HFFc6 (cell line): ENCODE data around the gene MYPN. TPM values are rescaled to one million over a fixed set of nuclear protein-coding genes. Genes with fewer than 3 reads are reported as not detected.
A peak's percentile ranks its signal among the peaks of the same experiment; 100 is the strongest.
"Not testable (repeated sequence)": the region's sequence is repeated elsewhere in the genome, so short reads cannot be mapped to it uniquely, and the experiment has no call there.

Source experiments
- DNase-seq: peaks from one replicate; pipeline ENCODE4 v3.0.0-alpha.2; 2018
- H3K27ac Mint-ChIP-seq: 2 replicates; pipeline ENCODE4 v1.8.0; 2020; ENCODE audit warnings: mild to moderate bottlenecking, mixed read lengths
- H3K27me3 Mint-ChIP-seq: 2 replicates; pipeline ENCODE4 v1.8.0; 2021; ENCODE audit warnings: mild to moderate bottlenecking, moderate library complexity, mixed read lengths; ENCODE audit not compliant: insufficient read depth
- H3K36me3 Mint-ChIP-seq: 2 replicates; pipeline ENCODE4 v1.8.0; 2021; ENCODE audit warnings: low read depth, mixed read lengths
- H3K4me1 Mint-ChIP-seq: 2 replicates; pipeline ENCODE4 v1.8.0; 2020; ENCODE audit warnings: low read depth, mixed read lengths
- H3K4me3 Mint-ChIP-seq: 2 replicates; pipeline ENCODE4 v1.8.0; 2020; ENCODE audit warnings: mild to moderate bottlenecking, moderate library complexity, mixed read lengths
- H3K9me3 Mint-ChIP-seq: 2 replicates; pipeline ENCODE4 v1.8.0; 2020; ENCODE audit warnings: mild to moderate bottlenecking, mixed read lengths
- CTCF ChIP-seq: fragments of 200-600 bp; sonication (generic); IDR thresholded peaks from 2 replicates; pipeline ENCODE4 v1.5.0; 2021; ENCODE audit warnings: antibody characterized with exemption, mild to moderate bottlenecking
- total RNA-seq, 6 experiments: library from RNA; stranded (reverse); fragmentation: NEBNext Ultra II Directional; extraction: Animal tissue kit (Norgen Biotek cat#: 25700); gene quantifications; 2 replicates in 1 of 6; 3 replicates in 5 of 6; pipeline ENCODE4 v1.2.3, GENCODE V29; 2021

MYPN gene
- total RNA-seq, 6 experiments from 2014 or later, result 70.3 to 89.1 (median 80.1) TPM

DNA sequence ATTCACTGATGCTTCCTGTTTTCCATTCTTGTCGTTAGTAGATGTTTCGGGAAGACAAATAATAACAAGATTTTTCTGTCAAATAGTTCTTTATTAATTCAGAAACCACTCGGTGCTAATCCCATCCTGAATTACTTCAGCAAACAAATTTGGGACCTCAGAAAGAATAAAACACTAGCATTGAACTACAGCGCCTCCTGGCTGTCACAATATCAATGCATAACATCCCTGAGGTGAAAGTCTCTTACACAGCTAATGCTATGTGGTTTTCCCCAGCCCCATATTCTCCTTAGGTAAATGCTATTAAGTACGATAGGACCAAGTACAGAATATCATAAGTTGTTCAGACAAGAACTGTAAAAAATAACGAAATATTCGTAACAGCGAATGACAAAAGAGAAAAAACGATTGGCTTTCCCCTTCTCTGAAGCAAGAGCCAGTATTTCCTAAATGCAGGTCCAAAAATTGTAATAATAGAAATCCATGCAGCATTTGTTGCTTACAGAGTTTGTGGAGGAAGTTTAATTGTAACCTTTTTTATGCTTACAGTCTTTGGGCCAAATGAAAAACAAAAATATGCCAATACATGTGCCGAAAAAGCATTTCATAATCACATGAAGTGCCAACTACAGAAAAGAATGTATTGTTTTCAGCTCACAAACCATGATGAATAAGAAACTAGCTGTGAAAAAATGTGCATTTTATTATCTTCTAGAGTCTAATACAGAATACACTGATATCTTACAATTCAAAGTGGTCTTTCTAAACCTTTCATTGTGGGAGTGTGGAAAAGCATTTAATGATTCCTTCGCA, 47.3 kb downstream of the MYPN start:
- H3K27ac Mint-ChIP-seq, result peak overlapping the region; percentile 92
- TF ChIP-seq CTCF, result peak; percentile 95
- peaks cover 54% of the 10 kb centered on the region for H3K4me1 Mint-ChIP-seq
- peak overlapping the region; percentile 53 for H3K4me3 Mint-ChIP-seq
- peak; percentile 61 for DNase-seq
- H3K27me3 Mint-ChIP-seq, result peaks cover 2% of the 10 kb centered on the region; the same call in 1 of the 2 replicates
- H3K36me3 Mint-ChIP-seq, result peaks cover 64% of the 10 kb centered on the region
- H3K9me3 Mint-ChIP-seq, result no peaks in the 10 kb centered on the region

- peak overlapping the region; percentile 26; the same call in 1 of the 2 replicates for H3K27ac Mint-ChIP-seq
- not testable (repeated sequence) for H3K9me3 Mint-ChIP-seq, H3K27me3 Mint-ChIP-seq, DNase-seq, H3K4me3 Mint-ChIP-seq
- peaks cover 59% of the 10 kb centered on the region for H3K36me3 Mint-ChIP-seq
- peaks cover 45% of the 10 kb centered on the region for H3K4me1 Mint-ChIP-seq
These were observed 48.2 kb downstream of the MYPN start for GRCh38 chr10:68157522-68157921.

- Mint-ChIP-seq H3K4me1 (peaks cover 42% of the 10 kb centered on the region), H3K27me3 (peaks cover 2% of the 10 kb centered on the region; the same call in 1 of the 2 replicates), H3K4me3 (no peak overlapping the region), H3K27ac (peak overlapping the region; percentile 26), H3K9me3 (no peaks in the 10 kb centered on the region), H3K36me3 (peaks cover 63% of the 10 kb centered on the region)
- TF ChIP-seq CTCF, result no peak
- no peak for DNase-seq
These were observed 48.7 kb downstream of the MYPN start for GRCh38 chr10:68158031-68158430.

DNA sequence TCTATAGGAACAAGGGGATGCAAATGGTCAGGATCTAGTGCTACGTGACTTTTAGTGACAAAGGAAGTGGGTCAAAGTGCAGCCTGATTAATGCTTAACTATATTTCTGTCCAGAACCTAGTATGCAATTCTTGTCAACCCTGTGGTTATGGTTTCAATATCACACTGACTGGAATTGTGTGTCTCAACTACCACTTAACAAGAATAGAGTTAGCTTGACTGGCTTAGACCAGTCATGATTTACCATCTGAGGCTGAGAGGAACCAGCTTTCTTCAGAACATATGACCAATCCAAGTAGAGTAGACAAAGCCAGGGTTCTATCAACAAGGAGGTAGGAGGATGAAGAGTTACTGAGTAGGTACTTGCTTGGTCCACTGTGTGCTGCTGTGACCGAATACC, 54.4 kb downstream of the MYPN start:
- TF ChIP-seq CTCF, result no peak
- DNase-seq, result no peak
- H3K27ac Mint-ChIP-seq, result no peak overlapping the region
- no peaks in the 10 kb centered on the region for H3K9me3 Mint-ChIP-seq
- peaks cover 64% of the 10 kb centered on the region for H3K36me3 Mint-ChIP-seq
- no peak overlapping the region for H3K4me3 Mint-ChIP-seq
- H3K27me3 Mint-ChIP-seq, result no peaks in the 10 kb centered on the region; the same call in 1 of the 2 replicates
- peaks cover 7% of the 10 kb centered on the region; the same call in 1 of the 2 replicates for H3K4me1 Mint-ChIP-seq

GRCh38 chr10:68165643-68166042, 56.4 kb downstream of the MYPN start:
- peaks cover 69% of the 10 kb centered on the region for H3K36me3 Mint-ChIP-seq
- H3K9me3 Mint-ChIP-seq, result no peaks in the 10 kb centered on the region
- H3K4me1 Mint-ChIP-seq, result peaks cover 7% of the 10 kb centered on the region; the same call in 1 of the 2 replicates
- no peak overlapping the region for H3K4me3 Mint-ChIP-seq
- H3K27ac Mint-ChIP-seq, result no peak overlapping the region
- DNase-seq, result no peak
- TF ChIP-seq CTCF, result no peak
- no peaks in the 10 kb centered on the region; the same call in 1 of the 2 replicates for H3K27me3 Mint-ChIP-seq

DNA sequence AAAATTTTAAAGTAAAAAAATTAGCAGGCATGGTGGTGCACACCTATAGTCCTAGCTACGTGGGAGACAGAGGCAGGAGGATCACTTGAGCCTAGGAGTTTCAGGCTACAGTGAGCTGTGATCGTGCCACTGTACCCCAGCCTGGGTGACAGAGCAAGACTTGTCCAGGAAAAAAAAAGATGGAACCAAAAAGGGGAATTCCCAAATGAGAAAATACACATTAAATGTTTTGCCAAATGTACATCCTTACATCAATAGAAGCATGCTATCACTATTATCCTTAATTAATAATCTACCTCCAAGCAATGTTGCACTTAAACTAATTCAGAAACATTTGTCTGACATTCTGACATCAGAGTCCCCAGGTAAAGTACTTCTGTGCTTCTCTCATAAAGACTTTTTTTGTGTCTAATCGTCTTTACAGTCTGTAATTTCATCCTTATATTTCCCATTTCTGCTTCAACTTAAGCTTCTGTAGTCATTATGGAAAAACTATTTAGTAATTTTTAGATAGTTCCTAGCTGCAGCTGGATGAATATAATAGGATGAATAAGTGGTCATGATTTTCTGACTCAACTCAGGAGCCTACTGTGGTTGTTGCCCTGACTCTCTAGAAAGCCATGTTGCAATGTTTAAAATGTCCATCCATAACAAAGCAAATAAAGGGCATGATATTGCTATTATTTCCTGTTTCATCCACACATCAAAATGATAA, 57.7 kb downstream of the MYPN start:
- peaks cover 7% of the 10 kb centered on the region; the same call in 1 of the 2 replicates for H3K4me1 Mint-ChIP-seq
- TF ChIP-seq CTCF, result no peak
- H3K27me3 Mint-ChIP-seq, result no peaks in the 10 kb centered on the region; the same call in 1 of the 2 replicates
- H3K27ac Mint-ChIP-seq, result no peak overlapping the region
- peaks cover 69% of the 10 kb centered on the region for H3K36me3 Mint-ChIP-seq
- no peak for DNase-seq
- H3K9me3 Mint-ChIP-seq, result no peaks in the 10 kb centered on the region
- H3K4me3 Mint-ChIP-seq, result no peak overlapping the region
